Measurements from ENCODE around the gene CRTC1. TPM values are rescaled to one million over a fixed set of nuclear protein-coding genes. Genes with fewer than 3 reads are reported as not detected.

The CRTC1 gene
- total RNA-seq, 1 donor from 2014 or later = 14.6 TPM

- Mint-ChIP-seq H3K27ac (ENCODE audit: unreplicated experiment) (no peak overlapping the region), H3K4me3 (ENCODE audit: unreplicated experiment) (no peak overlapping the region), H3K9me3 (ENCODE audit: low read depth) (no peaks in the 10 kb centered on the region), H3K36me3 (ENCODE audit: low read depth) (no peaks in the 10 kb centered on the region), H3K4me1 (ENCODE audit: low read depth) (peaks cover 5% of the 10 kb centered on the region), H3K27me3 (ENCODE audit: low read depth) (no peaks in the 10 kb centered on the region)
- no peak for TF ChIP-seq CTCF (IDR thresholded peaks at IDR 0.05)
- no peak for DNase-seq (ENCODE audit: low spot score)
These were observed 28.4 kb downstream of the CRTC1 start for GRCh38 chr19:18711893-18712292.

- Mint-ChIP-seq H3K9me3 (ENCODE audit: low read depth) (no peaks in the 10 kb centered on the region), H3K4me3 (ENCODE audit: unreplicated experiment) (no peak overlapping the region), H3K36me3 (ENCODE audit: low read depth) (no peaks in the 10 kb centered on the region), H3K4me1 (ENCODE audit: low read depth) (peaks cover 14% of the 10 kb centered on the region), H3K27ac (ENCODE audit: unreplicated experiment) (no peak overlapping the region), H3K27me3 (ENCODE audit: low read depth) (no peaks in the 10 kb centered on the region)
- TF ChIP-seq CTCF (IDR thresholded peaks at IDR 0.05) = no peak
- no peak for DNase-seq (ENCODE audit: low spot score)
These were observed 29.5 kb downstream of the CRTC1 start for GRCh38 chr19:18712981-18713380.

- TF ChIP-seq CTCF (IDR thresholded peaks at IDR 0.05) = no peak
- DNase-seq (ENCODE audit: low spot score) = no peak
- Mint-ChIP-seq H3K4me1 (ENCODE audit: low read depth) (peaks cover 14% of the 10 kb centered on the region), H3K27me3 (ENCODE audit: low read depth) (no peaks in the 10 kb centered on the region), H3K27ac (ENCODE audit: unreplicated experiment) (no peak overlapping the region), H3K9me3 (ENCODE audit: low read depth) (no peaks in the 10 kb centered on the region), H3K36me3 (ENCODE audit: low read depth) (no peaks in the 10 kb centered on the region), H3K4me3 (ENCODE audit: unreplicated experiment) (no peak overlapping the region)
These were observed 30.2 kb downstream of the CRTC1 start for GRCh38 chr19:18713550-18714117.

GRCh38 chr19:18715416-18715815 is 31.9 kb downstream of the CRTC1 start:
- Mint-ChIP-seq H3K27ac (ENCODE audit: unreplicated experiment) (no peak overlapping the region), H3K27me3 (ENCODE audit: low read depth) (no peaks in the 10 kb centered on the region)
- TF ChIP-seq CTCF (IDR thresholded peaks at IDR 0.05) = no peak

GRCh38 chr19:18716857-18717256 is 33.4 kb downstream of the CRTC1 start:
- no peak overlapping the region for H3K27ac Mint-ChIP-seq (ENCODE audit: unreplicated experiment)
- H3K27me3 Mint-ChIP-seq (ENCODE audit: low read depth) = no peaks in the 10 kb centered on the region
- no peak for TF ChIP-seq CTCF (IDR thresholded peaks at IDR 0.05)
- H3K36me3 Mint-ChIP-seq (ENCODE audit: low read depth) = no peaks in the 10 kb centered on the region
- no peak overlapping the region for H3K4me3 Mint-ChIP-seq (ENCODE audit: unreplicated experiment)
- DNase-seq (ENCODE audit: low spot score) = no peak
- H3K4me1 Mint-ChIP-seq (ENCODE audit: low read depth) = peaks cover 14% of the 10 kb centered on the region
- H3K9me3 Mint-ChIP-seq (ENCODE audit: low read depth) = no peaks in the 10 kb centered on the region

More at GRCh38 chr19:18715416-18715815, 31.9 kb downstream of the CRTC1 start:
- Mint-ChIP-seq H3K36me3 (ENCODE audit: low read depth) (no peaks in the 10 kb centered on the region), H3K9me3 (ENCODE audit: low read depth) (no peaks in the 10 kb centered on the region), H3K4me1 (ENCODE audit: low read depth) (peaks cover 14% of the 10 kb centered on the region), H3K4me3 (ENCODE audit: unreplicated experiment) (no peak overlapping the region)
- no peak for DNase-seq (ENCODE audit: low spot score)
